Measurements from ENCODE around the gene SLC17A9.

SLC17A9 gene

DNA sequence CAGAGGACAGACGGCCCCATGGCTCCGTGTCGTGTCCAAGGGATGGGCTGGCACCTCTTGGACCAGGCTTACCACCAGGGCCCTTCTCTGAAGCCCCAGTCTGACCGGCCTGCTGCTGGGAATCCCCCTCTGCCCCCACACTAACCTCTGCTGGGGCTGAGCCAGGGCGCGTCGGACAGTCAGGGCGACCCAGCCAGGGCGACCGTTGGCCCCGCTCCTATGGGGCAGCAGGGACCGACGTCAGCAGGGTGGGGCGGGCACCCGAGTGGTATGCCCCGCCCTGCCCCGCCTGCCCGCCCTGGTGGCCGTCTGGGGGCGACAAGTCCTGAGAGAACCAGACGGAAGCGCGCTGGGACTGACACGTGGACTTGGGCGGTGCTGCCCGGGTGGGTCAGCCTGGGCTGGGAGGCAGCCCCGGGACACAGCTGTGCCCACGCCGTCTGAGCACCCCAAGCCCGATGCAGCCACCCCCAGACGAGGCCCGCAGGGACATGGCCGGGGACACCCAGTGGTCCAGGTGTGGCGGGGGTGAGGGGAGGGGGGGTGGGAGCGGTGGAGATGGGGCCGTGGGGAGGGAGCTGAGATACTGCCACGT lies at the start of gene SLC17A9:
SLC17A9 (plus strand) TSS at position 337 of the 595 bp plus-strand sequence; CDS start at position 459, 122 bp downstream.
- FAIRE-seq (no peak), DNase-seq (ENCODE audit: low spot score) (no peak)

- DNase-seq (ENCODE audit: low spot score): no peak
- FAIRE-seq: no peak
Measured at GRCh38 chr20:62902926-62903615, 49.4 kb upstream of the SLC17A9 start.

GRCh38 chr20:62905536-62906117 lies 46.9 kb upstream of the SLC17A9 start:
- FAIRE-seq: no peak
- DNase-seq (ENCODE audit: low spot score): no peak

DNA sequence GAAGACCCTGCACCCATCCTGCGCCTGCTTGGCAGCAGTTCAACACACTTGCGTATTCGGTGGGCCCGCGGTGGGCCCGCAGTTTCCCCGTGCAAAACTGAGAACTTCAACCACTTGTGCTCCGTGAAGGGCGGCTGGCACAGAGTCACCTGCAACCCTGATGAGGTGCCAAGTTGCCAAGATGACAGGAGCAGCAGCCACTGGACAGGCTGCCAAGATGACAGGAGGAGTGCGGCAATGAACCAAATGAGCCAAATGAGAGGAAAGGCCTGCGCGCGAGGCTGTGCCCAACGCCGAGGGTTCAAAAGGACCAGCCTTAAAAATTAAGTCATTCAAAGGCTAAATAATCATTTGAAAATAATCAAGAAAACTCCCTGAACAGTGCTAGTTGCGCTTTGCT lies 46.3 kb upstream of the SLC17A9 start:
- FAIRE-seq (no peak), DNase-seq (ENCODE audit: low spot score) (no peak)

DNA sequence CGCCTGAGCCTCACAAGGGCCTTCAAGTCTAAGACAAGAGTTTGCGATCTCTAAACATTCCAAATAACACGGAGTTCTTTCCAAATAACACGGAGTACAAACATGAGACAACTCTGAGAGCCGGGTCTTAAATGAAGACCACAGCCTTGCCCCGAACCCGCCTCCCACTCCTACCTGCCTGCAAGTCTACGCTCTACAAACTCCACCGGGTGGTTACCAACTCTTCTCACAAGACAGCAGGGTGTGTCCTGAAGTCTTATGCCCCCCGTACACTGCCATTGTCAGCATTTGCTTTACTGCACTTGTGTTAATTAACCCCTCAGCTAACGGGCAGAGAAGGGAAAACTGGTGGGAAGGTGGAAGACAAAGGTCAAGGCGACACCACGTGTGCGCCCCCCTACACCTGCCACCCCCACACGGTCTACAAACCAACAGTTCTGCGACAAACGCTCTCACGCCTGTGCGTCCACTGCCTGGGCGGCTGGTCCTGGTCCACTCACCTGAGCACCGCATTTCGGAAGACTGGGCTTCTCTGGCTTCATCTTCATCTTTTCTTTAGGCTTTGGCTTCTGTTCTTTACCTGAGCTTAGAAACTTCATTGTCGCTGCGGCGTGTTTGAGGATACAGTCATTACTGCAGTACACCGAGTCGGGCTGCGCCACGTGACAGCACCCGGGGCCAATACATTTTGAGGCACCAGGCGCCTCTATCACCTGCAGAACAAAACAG lies 45.7 kb upstream of the SLC17A9 start:
- DNase-seq (ENCODE audit: low spot score) (no peak), FAIRE-seq (no peak)

DNA sequence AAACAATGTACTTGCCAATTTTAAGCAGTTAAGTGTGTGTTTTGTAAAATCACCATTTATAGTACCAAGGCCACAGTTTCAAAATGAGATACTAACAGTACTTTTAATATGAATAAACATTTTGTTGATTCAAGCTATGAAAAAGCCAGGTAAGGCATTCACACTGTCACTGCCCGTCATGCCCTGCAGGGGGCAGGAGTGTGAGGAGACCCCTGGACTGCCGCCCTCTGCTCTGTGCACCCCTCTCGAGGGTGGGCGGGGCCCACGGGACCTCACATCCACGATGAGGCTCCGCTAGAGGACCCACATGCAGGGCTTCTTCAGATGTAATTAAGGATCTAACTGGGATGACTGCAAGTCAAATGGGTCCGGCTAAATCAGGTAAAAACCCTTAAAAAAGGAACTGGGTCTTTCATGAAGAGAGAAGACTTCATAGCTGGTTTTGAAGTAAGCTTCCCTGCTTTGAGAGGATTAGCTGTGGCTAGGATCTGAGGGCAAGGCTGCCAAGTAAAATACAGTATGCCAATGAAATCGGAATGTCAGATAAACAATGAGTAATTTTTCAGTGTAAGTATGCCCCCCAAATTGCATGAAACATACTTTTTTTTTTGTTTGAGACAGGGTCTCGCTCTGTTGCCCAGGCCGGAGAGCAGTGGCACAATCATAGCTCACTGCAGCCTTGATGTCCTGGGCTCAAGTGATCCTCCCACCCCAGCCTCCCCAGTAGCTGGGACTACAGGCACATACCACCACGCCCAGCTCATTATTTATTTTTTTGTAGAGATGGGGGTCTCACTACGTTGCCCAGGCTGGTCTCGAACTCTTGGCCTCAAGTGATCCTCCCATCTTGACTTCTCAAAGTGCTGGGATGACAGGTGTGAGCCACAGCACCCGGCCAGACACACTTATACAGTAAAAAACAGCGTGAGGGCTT lies 44.9 kb upstream of the SLC17A9 start:
- FAIRE-seq (no peak), DNase-seq (ENCODE audit: low spot score) (peak; percentile 42)

- FAIRE-seq (no peak), DNase-seq (ENCODE audit: low spot score) (no peak)
Measured at GRCh38 chr20:62908971-62909791, 43.3 kb upstream of the SLC17A9 start.

DNA sequence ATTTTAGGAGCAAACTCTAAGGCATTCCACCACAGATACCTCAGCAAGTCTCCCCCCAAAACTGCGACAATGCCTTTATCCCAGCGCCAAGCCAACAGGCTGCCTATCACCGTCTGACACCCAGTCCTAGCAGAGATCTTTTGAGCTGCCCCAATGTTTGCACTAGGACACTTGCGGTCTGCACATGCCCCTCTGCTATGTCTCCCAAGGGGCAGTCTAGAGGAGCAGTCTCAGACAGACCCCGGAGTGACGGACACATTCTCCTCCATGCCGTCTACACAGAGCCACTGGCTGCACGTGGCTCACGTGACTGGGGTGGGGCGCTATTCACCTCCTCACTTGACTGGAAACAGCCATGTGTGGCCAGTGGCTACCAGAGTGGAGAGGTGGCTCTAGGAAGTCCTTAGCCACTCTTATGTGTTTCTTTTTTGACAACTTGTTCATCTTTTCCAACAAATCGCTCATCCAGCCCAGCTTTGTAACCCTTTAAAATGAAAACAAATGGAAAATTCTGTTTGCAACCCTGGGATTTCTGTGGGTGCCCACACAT lies 42.2 kb upstream of the SLC17A9 start:
- no peak for DNase-seq (ENCODE audit: low spot score)
- no peak for FAIRE-seq

DNA sequence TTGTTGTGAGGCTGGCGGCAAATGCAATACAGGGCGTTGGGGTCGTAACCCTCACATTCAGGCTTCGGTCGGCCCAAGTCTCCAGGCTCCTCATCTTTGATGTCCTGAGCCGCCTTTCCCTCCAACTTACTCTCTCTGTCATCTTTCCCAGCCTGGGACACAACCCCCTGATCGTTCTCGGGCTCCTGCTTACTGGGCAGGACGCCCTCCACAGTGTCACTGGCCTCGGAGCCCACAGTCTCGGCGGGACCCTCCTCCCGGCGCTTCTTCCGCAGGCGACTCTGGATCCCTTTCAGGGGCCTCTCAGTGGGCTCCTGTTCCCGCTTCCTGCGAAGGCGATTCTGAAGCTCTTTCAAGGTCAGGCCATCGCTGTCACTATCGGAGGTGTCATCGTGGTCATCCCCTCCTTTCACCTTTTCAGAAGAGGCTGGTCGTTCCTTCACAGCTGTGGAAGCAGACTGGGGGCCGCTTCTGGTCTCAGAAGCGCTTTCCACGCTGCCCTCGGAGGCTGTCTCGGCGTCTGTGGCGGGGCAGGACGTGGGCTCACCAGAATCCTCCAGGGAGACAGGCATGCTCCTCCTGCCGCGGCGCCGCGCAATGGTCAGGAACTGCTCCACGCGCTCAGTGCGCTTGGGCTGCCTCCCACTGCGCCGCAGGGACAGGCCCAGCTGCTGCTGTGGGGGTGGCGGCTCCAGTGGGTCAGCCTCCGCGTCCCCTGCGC lies 41.6 kb upstream of the SLC17A9 start:
- no peak for DNase-seq (ENCODE audit: low spot score)
- no peak for FAIRE-seq

DNA sequence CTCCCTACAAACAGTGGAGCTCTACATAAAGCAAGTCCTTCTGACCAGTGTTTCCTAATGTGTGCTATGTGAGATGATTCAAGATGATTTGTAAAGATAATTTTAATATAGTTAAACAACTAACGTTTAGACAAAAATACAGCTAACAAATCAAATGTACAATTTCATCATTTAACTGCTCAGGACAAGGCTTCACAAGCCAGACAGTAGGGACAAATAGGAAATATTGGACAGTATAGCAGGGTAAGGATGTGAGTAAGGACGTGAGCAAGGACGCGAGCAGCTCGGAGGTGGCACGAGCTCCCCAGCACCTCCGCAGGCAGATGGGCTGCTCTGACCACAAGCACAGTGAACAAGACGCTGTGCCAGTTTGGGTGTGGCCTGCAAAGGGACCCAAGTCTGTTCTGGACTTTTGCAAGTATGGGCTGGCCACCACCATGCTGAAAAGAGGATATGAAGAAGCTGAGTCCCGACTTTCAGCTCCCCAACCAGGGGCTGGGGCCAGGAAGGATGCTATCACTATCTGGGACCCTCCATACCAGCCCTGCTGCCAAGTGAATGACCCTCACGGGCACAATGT lies 40.7 kb upstream of the SLC17A9 start:
- FAIRE-seq: no peak
- no peak for DNase-seq (ENCODE audit: low spot score)

GRCh38 chr20:62913043-62913630 lies 39.4 kb upstream of the SLC17A9 start:
- FAIRE-seq (no peak), DNase-seq (ENCODE audit: low spot score) (no peak)

- FAIRE-seq (no peak), DNase-seq (ENCODE audit: low spot score) (no peak)
Measured at GRCh38 chr20:62914436-62914835, 38.1 kb upstream of the SLC17A9 start.

DNA sequence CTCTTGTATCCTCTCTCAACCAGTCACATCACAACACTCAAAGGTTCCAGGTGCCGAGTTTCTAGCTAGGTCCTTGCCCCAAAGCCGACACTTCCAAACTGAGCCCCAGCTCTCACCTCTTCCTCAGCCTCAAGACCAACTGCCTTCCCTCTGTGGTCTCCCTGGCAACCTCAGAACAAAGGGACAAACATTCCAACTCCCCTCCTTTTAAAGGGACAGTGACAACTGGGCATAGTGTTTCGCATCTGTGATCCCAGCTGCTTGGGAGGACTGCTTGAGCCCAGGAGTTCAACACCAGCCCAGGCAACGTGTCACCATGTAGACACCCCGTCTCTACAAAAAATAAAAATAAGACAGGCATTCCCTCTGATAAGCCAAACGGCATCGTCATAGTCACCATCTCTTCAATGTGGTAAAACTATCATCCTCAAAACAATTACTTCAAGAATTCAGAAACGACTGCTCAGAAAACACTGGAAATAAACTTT lies 37.5 kb upstream of the SLC17A9 start:
- FAIRE-seq: no peak
- peak; percentile 45 for DNase-seq (ENCODE audit: low spot score)

GRCh38 chr20:62916703-62917476 lies 35.6 kb upstream of the SLC17A9 start:
- DNase-seq (ENCODE audit: low spot score) (no peak), FAIRE-seq (no peak)

- FAIRE-seq (no peak), DNase-seq (ENCODE audit: low spot score) (no peak)
Measured at GRCh38 chr20:62917720-62918119, 34.8 kb upstream of the SLC17A9 start.

DNA sequence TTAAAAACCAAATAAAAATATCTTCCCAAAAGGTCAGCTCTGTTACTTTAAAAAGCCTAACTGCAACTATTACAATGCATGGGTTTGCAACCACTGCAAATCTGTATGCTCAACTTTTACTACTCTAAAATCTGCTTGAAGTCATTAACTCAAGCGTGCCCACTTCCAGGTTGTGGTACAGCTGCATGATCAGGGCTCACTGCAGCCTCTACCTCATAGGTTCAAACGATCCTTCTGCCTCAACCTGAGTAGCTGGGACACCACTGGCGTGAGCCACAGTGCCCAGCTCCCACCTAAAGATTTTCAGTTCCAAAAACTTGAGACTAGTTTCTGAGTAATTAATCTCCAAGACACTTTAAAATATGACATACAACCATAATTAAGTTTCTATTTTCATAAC lies 34.4 kb upstream of the SLC17A9 start:
- no peak for DNase-seq (ENCODE audit: low spot score)
- FAIRE-seq: no peak

DNA sequence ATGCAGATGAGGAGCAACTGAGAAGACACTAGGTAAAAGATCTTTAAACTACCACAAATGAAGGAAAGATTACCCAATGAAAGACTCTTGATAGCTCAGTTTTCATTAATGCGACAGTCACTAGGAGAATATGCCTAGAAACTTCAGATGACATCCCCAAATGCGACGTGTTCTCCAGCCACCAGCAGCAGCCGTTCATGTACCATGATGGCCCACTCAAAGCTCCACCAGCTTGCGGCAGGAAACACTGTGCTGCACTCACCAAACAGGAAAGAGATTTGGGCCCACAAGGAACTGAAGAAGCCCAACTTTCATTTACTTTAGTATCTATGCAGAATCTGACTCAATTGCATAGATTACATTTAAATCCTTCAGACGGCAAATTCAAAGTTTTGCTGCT lies 33.7 kb upstream of the SLC17A9 start:
- DNase-seq (ENCODE audit: low spot score) (no peak), FAIRE-seq (no peak)

All from urothelium cell line (cell line).